Iris pigment epithelial cell (primary cell): Measurements from ENCODE around the gene STT3A.
"Not testable (repeated sequence)": the region's sequence is repeated elsewhere in the genome, so short reads cannot be mapped to it uniquely, and the experiment has no call there.

Source experiments
- DNase-seq: peaks from one replicate; pipeline ENCODE4 v3.0.0-alpha.2; 2011; ENCODE audit warnings: low read depth

Gene STT3A

DNA sequence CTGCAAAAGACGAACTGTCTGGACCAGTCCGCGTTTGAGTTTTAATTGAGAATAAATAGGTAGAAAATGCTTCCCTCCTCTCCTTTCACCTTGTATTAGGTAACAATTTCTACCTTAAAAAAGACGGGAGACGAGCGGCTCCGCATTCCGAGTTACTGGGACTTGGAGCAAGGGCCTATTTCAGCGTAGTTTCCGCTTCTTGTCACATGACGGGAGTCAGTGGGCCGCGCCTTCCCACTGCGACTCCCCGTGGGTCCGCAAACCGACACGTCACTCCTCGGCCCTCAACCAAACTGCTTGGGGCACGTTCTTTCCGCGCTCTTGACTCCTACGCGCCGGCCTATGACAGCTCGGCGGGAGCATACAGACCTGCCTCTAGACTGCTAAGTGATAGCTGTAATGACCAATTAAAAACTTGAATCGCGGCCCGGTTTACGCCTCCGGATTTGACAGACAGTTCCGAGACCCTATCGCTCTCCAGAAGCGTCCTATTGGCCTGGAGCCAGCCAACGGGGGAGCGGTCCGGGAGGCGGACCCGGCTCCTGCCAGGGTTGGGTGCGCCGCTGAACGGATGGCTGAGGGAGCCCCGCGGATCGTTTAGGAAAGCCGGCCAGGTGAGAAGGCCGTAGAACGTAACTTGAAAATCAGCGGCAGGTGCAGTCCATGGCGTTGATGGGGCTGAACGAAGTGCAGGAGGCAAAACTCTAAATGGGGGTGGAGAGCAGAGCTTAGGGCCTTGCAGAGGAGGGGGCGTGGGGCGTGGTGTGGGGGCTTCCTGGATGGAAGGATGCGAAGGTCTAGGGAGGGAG lies at the start of gene STT3A:
TSS of gene STT3A (plus strand) at position 548 of the 809 bp plus-strand sequence. CDS start 3,064 bp downstream, outside the sequence.
- DNase-seq: peak; percentile 100

DNA sequence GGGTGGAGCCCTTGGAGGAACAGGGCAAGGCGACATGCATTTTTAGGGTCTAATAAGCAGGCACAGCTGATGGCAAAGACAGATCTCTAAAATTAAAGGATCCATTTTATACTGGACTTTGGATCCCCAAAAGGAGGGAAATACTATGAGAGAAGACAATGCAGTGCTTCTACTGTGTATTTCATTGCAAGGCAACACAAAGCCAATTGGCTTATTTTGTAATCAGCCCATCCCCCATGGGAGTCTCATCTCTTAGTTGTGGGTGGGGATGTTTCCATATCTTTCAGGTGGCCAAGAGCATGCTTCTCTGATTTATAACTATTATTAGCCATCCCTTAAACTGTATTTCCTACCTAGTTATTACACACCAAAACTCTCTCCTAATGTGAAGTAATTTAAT lies 41.9 kb upstream of the STT3A start:
- no peak for DNase-seq

GRCh38 chr11:125551835-125552342 lies 40.8 kb upstream of the STT3A start:
- no peak for DNase-seq

DNA sequence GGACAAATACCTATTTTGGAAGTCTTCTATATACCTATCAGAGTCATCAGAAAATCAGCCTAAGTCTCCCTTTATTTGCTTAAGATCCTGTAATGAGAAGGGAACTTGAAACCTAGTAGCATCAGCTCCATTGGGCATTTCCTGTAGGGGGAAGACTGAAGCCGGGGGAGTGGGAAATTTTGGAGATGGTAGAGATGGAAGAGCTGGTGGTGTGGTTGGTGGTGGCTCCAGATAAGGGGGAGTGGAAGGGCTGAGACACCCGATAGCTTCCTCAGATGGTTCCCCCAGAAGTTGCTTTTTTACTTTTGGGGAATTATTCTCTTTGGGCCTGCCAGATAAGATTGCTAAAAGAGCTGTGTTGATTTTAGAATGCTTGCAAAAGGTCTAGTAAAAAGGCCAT lies 39.7 kb upstream of the STT3A start:
- no peak for DNase-seq

- DNase-seq: no peak
These were observed 39.3 kb upstream of the STT3A start for GRCh38 chr11:125553357-125553756.

DNA sequence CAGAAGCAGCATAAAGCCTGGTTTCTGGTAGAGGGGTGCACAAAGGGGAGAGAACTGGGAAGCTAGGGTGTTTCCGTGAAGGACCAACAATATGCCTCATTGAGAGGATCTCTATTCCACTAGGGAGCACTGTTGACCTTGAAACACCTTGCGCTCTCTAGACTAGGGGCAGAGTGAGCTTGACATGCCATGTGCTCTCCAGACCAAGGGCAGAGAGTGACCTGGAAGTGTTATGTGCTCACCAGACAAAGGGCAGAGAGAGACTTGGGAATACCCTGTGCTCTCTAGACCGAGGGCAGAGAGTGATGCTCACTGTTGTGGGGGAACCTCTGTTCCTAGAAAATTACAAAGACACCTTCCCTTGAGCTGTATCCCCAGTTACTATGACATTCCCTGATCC lies 38.6 kb upstream of the STT3A start:
- DNase-seq: no peak

DNA sequence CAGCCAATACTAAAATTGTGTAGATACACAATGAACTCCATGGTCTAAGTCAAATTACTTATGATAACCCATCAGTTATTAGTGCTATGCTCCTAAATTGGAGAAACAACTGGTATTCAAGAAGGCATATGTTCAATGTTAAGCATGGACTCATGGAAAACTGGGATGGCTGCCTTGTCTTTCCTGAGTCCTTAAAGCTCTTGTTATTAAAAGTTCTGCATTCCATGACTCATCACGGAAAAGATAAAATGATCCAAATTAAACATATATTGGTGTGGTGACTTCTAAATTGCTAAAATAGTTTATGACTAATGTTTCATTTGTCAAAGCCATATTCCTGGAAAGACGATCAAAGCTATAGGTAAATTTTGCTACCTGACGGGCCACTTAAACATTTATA lies 32.8 kb upstream of the STT3A start:
- no peak for DNase-seq

GRCh38 chr11:125561924-125562323 lies 30.7 kb upstream of the STT3A start:
- DNase-seq: no peak

DNA sequence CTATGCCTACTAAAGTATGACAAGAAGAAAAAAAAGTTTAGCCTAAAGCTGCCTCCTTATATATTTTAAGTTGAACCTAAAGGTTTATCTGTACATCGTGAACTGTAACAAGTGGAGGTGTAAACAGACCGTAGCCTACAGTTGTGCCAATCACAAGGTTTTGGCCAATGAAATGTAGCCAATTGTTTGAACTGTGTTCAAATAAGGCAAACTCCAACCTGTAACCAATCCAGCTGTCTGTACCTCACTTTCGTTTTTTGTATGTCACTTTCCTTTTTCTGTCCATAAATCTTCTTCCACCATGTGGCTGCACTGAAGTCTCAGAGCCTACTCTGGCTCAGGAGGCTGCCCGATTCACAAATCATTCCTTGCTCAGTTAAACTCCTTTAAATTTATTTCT lies 30.2 kb upstream of the STT3A start:
- DNase-seq: no peak

GRCh38 chr11:125564357-125564756 lies 28.3 kb upstream of the STT3A start:
- no peak for DNase-seq

DNA sequence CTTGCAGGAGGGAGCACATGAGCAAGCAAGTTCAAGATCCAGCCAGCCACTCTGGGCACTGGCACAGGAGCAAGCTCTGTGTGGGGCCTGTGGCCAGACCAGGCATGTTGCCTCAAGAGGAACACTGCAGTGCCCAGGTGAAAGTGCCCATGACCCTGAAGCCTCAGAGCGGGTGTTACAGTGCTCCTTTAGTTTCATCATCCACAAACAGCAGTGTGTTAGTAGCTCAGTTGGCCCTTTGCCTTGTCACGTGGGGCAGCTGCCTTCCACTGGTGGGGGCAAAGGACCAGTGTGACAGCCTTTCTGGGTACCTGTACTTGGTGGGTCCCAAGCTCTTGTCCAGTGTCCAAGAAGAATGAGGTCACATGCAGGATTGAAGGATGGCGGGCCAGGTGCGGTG lies 26.4 kb upstream of the STT3A start:
- DNase-seq: no peak

GRCh38 chr11:125568970-125569914 lies 23.4 kb upstream of the STT3A start, which contains the start of gene EI24:
EI24 (plus strand) TSS chr11:125569477; CDS start chr11:125572528, 3,051 bp downstream.
- peak; percentile 91 for DNase-seq

DNA sequence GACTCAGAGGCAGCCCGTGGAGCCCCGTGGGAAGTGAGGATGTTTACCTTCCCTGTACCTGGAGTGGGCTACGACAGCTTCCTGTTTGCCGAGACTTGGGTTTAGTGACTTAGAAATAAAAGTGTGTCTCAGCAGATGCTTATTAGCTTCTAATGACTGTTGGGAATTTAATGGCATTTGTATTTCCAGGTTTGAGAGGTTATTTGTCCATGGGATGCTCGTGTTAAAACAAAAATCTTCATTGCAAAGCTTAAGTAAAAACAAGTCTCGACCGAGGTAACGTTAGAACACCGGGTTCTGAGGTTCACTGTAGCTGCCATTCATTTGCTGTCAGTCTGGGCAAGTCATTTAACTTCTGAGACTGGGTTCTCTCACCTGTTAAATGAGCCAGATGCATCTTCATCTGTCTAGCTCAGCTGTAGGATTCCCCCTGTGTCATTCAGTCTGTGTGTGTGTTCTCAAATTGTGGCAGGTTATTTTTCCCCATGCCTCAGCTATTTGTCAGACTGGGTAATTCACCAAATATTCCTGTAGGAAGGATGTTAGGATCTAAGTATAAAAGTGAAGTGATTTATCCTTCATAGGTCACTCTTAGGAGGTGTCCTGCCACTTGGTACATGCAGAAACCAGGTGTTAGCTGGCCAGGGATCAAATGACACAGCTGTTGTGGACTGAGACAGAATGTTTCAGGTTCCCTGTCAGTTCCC lies 22.6 kb upstream of the STT3A start:
- peak; percentile 17 for DNase-seq

DNA sequence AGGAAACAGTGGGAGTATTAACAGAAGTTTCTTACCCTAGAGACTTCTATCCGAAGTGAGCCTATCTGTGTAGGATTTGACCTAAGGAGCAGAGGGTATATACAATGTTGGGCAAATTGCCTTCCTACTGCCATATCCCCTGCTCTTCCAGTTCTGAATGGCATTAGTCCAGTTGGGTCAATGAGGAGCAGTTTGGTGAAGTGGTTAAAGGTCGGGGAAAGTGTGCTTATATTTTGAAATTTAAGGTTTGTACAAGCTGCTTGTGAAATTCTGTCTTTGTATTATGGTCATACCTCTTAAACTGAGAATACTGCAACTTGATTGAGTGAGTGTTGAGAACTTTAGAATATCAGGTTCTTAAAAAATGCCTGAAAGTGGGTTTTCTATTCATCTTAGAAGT lies 21.7 kb upstream of the STT3A start:
- DNase-seq: no peak

GRCh38 chr11:125572916-125573315 lies 19.7 kb upstream of the STT3A start:
- DNase-seq: no peak

DNA sequence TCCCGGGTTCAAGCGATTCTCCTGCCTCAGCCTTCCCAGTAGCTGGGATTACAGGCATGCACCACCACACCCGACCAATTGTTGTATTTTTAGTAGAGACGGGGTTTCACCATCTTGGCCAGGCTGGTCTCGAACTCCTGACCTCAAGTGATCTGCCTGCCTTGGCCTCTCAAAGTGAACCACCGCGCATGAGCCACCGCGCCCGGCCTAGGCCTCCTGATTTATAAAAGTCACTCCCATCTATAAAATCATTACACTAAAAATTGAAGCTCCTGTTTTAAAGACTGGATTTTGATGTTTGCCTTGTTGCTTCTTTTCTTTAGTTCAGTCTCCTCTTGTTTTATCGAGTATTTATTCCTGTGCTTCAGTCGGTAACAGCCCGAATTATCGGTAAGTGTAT lies 15.5 kb upstream of the STT3A start:
- not testable (repeated sequence) for DNase-seq

DNA sequence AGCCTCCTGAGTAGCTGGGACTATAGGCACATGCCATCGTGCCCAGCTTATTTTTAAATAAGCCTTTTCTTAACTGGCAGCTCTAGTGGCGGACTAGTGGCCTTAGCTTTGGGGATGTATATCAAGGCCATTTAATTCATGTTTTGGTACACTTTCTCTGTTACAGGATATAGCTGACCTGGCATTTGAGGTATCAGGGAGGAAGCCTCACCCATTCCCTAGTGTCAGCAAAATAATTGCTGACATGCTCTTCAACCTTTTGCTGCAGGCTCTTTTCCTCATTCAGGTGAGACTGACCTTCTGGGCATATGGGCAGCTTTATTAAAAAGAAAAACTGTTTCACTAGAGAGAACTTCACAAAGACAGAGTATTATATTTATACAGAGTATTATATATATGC lies 13.9 kb upstream of the STT3A start:
- no peak for DNase-seq

- DNase-seq: no peak
These were observed 12.8 kb upstream of the STT3A start for GRCh38 chr11:125579811-125580210.

DNA sequence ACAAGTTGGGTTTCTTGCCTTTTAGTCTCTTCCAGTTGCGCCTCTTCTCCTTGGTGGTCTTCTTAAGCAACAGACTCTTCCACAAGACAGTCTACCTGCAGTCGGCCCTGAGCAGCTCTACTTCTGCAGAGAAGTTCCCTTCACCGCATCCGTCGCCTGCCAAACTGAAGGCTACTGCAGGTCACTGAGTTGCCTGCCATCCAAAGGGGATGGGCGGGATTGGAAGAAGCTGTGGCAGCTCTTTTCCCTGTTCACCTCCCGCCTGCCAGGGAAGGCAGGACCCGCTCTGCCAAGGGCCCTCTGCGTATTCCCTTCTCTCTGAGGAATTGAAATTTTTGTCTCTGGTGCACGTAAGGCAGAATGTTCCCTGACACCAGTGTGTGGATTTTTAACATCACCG lies 9.2 kb upstream of the STT3A start:
- DNase-seq: no peak

DNA sequence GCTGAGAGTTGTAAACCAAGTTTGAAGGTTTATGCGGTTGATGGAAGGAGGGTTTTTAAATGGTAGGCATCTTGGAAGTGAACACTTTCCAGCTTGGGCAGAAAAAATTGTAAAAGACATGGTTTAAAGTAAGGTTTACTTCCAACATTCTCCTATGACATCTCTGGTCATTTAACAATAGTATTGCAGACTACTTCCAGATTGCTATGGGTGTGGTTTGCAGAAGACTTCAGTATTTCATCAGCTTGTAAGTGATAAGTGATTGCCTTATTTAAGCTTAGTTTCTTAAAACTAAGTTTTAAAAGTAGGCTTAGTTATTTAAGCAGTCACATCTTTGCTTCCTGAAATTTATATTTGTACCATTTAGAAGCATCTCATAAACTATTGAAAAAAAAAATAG lies 7.2 kb upstream of the STT3A start:
- DNase-seq: no peak

DNA sequence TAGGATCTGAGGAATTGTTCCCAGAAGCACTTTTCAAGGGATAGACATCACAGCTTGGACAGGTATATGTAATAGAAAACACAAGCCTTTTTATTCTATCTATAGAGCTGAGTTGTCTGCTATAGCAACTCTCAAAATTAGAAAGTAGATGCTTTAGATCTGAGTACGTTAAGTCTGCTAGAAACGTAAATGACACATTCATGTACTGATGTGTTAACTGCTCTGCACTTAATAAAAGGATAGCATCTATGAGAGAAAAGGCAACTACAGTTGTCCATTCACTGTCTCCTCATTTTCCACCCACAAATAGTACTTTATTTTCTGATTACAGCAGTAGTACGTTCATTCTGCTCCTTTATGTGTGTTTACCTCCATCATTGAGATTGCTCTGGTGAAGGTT lies 6.0 kb upstream of the STT3A start:
- no peak for DNase-seq

GRCh38 chr11:125587480-125587879 lies 5.2 kb upstream of the STT3A start:
- DNase-seq: no peak
